ENCODE data around the gene MAFF. TPM values are rescaled to one million over a fixed set of nuclear protein-coding genes. Genes with fewer than 3 reads are reported as not detected.

Gene MAFF
- polyA plus RNA-seq, 1 of the 3 experiments (the other 2 are of a cell fraction), result 7.9 TPM

DNA sequence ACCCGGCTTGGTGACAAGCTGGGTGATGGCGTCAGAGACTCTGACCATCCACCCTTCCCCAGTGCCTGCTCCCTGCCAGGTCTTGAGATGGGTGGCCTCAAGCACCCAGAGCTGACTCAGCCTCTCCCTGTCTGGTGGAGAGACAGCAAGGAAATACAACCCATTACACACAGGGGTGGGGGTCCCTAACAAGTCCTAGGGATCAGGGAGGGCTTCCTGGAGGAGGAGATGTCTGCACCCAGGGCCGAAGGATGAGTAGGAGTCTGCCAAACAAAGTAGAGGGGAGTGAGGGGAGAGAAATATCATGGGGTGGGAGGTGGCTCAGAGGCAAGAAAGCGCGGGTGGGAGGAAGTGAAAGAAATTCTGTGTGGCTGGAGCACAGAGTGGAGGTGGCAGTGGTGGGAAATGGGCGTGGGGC lies 6.8 kb downstream of the MAFF start:
- Histone ChIP-seq H2AFZ (ENCODE audit: low read depth) (no peak overlapping the region), H3K79me2 (ENCODE audit: insufficient read depth) (peaks cover 58% of the 10 kb centered on the region), H3K4me2 (no peak overlapping the region), H3K27ac (ENCODE audit: low read depth in 2 of 2, low read length in 1 of 2) (no peak overlapping the region), H3K27me3 (ENCODE audit: insufficient read depth) (no peaks in the 10 kb centered on the region), H3K36me3 (replicated peaks in 1 of 2; ENCODE audit: control insufficient read depth in 1 of 2, insufficient read depth in 2 of 2, low read length in 1 of 2) (no peaks in the 10 kb centered on the region), H3K9ac (no peak overlapping the region), H3K9me2 (no peaks in the 10 kb centered on the region), H3K4me1 (ENCODE audit: control insufficient read depth in 1 of 2, insufficient read depth in 2 of 2, low read depth in 1 of 2, low read length in 1 of 2) (peaks cover 0 to 2% of the 10 kb centered on the region in 2 experiments; a peak in 1 of 4 replicates), H3K9me3 (no peaks in the 10 kb centered on the region), H3K4me3 (ENCODE audit: low read depth in 2 of 2, low read length in 1 of 2) (no peak overlapping the region), H4K20me1 (ENCODE audit: insufficient read depth) (peaks cover 19% of the 10 kb centered on the region), H3F3A (replicated peaks; ENCODE audit: insufficient read depth) (no peaks in the 10 kb centered on the region)
- 96% methylated on average over 5 of the region's 6 CpGs for WGBS (ENCODE audit: low lambda C conversion rate)
- ChIA-PET CTCF (no interaction called here), POLR2A (no interaction called here)
- no peak for DNase-seq
- TF ChIP-seq TCF12 (IDR thresholded peaks at IDR 0.05) (no peak), RAD21 (IDR thresholded peaks at IDR 0.05; ENCODE audit: low read length) (no peak), SIN3A (IDR thresholded peaks at IDR 0.05; ENCODE audit: borderline replicate concordance, low read depth, low read length) (no peak), GABPA (IDR thresholded peaks at IDR 0.05; ENCODE audit: low read depth) (no peak), NRF1 (IDR thresholded peaks at IDR 0.05; ENCODE audit: low read depth, low read length) (no peak), TAF1 (IDR thresholded peaks at IDR 0.05; ENCODE audit: borderline replicate concordance, low read depth, low read length) (no peak), RXRA (IDR thresholded peaks at IDR 0.05; ENCODE audit: borderline replicate concordance, low read depth) (no peak), MXI1 (IDR thresholded peaks at IDR 0.05; ENCODE audit: low read depth, low read length) (no peak), RCOR1 (IDR thresholded peaks at IDR 0.05; ENCODE audit: low read length) (no peak), FOXM1 (IDR thresholded peaks at IDR 0.05; ENCODE audit: low read depth) (no peak), EZH2phosphoT487 (IDR thresholded peaks at IDR 0.05; ENCODE audit: borderline replicate concordance, low read depth) (no peak), SMC3 (IDR thresholded peaks at IDR 0.05; ENCODE audit: low read depth, low read length) (no peak), TEAD4 (IDR thresholded peaks at IDR 0.05; ENCODE audit: borderline replicate concordance, insufficient read depth) (no peak)
- TF ChIP-seq, protein P1, sequence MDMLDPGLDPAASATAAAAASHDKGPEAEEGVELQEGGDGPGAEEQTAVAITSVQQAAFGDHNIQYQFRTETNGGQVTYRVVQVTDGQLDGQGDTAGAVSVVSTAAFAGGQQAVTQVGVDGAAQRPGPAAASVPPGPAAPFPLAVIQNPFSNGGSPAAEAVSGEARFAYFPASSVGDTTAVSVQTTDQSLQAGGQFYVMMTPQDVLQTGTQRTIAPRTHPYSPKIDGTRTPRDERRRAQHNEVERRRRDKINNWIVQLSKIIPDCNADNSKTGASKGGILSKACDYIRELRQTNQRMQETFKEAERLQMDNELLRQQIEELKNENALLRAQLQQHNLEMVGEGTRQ (IDR thresholded peaks at IDR 0.05; ENCODE audit: borderline replicate concordance, low read depth, low read length), result no peak
- TF ChIP-seq, protein P2, sequence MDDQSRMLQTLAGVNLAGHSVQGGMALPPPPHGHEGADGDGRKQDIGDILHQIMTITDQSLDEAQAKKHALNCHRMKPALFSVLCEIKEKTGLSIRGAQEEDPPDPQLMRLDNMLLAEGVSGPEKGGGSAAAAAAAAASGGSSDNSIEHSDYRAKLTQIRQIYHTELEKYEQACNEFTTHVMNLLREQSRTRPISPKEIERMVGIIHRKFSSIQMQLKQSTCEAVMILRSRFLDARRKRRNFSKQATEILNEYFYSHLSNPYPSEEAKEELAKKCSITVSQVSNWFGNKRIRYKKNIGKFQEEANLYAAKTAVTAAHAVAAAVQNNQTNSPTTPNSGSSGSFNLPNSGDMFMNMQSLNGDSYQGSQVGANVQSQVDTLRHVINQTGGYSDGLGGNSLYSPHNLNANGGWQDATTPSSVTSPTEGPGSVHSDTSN (IDR thresholded peaks at IDR 0.05), result no peak
- TF ChIP-seq, protein P3, sequence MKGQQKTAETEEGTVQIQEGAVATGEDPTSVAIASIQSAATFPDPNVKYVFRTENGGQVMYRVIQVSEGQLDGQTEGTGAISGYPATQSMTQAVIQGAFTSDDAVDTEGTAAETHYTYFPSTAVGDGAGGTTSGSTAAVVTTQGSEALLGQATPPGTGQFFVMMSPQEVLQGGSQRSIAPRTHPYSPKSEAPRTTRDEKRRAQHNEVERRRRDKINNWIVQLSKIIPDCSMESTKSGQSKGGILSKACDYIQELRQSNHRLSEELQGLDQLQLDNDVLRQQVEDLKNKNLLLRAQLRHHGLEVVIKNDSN (IDR thresholded peaks at IDR 0.05; ENCODE audit: borderline replicate concordance, low read depth), result no peak
- TF ChIP-seq, protein P4, sequence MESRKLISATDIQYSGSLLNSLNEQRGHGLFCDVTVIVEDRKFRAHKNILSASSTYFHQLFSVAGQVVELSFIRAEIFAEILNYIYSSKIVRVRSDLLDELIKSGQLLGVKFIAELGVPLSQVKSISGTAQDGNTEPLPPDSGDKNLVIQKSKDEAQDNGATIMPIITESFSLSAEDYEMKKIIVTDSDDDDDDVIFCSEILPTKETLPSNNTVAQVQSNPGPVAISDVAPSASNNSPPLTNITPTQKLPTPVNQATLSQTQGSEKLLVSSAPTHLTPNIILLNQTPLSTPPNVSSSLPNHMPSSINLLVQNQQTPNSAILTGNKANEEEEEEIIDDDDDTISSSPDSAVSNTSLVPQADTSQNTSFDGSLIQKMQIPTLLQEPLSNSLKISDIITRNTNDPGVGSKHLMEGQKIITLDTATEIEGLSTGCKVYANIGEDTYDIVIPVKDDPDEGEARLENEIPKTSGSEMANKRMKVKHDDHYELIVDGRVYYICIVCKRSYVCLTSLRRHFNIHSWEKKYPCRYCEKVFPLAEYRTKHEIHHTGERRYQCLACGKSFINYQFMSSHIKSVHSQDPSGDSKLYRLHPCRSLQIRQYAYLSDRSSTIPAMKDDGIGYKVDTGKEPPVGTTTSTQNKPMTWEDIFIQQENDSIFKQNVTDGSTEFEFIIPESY (IDR thresholded peaks at IDR 0.05; ENCODE audit: borderline replicate concordance, low read depth), result no peak
- TF ChIP-seq, protein P5, sequence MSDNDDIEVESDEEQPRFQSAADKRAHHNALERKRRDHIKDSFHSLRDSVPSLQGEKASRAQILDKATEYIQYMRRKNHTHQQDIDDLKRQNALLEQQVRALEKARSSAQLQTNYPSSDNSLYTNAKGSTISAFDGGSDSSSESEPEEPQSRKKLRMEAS (IDR thresholded peaks at IDR 0.05; ENCODE audit: low read depth), result no peak
- TF ChIP-seq, protein P6, sequence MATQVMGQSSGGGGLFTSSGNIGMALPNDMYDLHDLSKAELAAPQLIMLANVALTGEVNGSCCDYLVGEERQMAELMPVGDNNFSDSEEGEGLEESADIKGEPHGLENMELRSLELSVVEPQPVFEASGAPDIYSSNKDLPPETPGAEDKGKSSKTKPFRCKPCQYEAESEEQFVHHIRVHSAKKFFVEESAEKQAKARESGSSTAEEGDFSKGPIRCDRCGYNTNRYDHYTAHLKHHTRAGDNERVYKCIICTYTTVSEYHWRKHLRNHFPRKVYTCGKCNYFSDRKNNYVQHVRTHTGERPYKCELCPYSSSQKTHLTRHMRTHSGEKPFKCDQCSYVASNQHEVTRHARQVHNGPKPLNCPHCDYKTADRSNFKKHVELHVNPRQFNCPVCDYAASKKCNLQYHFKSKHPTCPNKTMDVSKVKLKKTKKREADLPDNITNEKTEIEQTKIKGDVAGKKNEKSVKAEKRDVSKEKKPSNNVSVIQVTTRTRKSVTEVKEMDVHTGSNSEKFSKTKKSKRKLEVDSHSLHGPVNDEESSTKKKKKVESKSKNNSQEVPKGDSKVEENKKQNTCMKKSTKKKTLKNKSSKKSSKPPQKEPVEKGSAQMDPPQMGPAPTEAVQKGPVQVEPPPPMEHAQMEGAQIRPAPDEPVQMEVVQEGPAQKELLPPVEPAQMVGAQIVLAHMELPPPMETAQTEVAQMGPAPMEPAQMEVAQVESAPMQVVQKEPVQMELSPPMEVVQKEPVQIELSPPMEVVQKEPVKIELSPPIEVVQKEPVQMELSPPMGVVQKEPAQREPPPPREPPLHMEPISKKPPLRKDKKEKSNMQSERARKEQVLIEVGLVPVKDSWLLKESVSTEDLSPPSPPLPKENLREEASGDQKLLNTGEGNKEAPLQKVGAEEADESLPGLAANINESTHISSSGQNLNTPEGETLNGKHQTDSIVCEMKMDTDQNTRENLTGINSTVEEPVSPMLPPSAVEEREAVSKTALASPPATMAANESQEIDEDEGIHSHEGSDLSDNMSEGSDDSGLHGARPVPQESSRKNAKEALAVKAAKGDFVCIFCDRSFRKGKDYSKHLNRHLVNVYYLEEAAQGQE (IDR thresholded peaks at IDR 0.05; ENCODE audit: low read depth, low read length), result no peak
